K562 (cell line): Measurements from ENCODE around the gene MVB12B. TPM values are rescaled to one million over a fixed set of nuclear protein-coding genes. Genes with fewer than 3 reads are reported as not detected.

ENCODE experiments used
- ATAC-seq: fragments of 200-7000 bp; cut with Tn5 transposase; 3 replicates; pipeline ENCODE4 v1.9.1; 2020; ENCODE audit warnings: moderate library complexity
- BruUV-seq: library from RNA; stranded (reverse); fragments of 400-500 nt; replicated peaks from 2 replicates; lab custom pipeline; 2021; lab: Mats Ljungman, UMichigan
- CTCF ChIA-PET: fragments of 300-600 bp; formaldehyde crosslinking; extraction: SDS; loops from one replicate; lab custom pipeline; 2021; ENCODE audit warnings: low intra/inter-chr PET ratio; lab: Yijun Ruan, JAX
- POLR2A ChIA-PET: fragments of 300-600, 350-650 bp; sonication (Branson Sonifier 250); formaldehyde crosslinking; extraction: SDS; loops from one replicate; lab custom pipeline; 2021; ENCODE audit warnings: antibody characterized with exemption, inconsistent platforms; lab: Yijun Ruan, JAX
- DNase-seq, 4 experiments: peaks; one replicate each; pipeline versions ENCODE4 v3.0.0 to v3.0.0-alpha.2; 2011 to 2018; ENCODE audit warnings: low spot score in 3 of 4, mixed read lengths in 3 of 4; ENCODE audit errors: extremely low read depth in 1 of 4
- FAIRE-seq: peaks from 2 replicates; lab custom pipeline; 2011; peaks lifted over from hg19 to GRCh38; lab: Jason Lieb, UNC
- H2AFZ ChIP-seq: 2 replicates; pipeline ENCODE4 v1.6.0; 2011; ENCODE audit warnings: low read depth, low read length, control low read depth, inconsistent platforms
- H3K27ac ChIP-seq: fragments of 200-600 bp; 3 replicates; pipeline ENCODE4 v1.8.0; 2011; ENCODE audit warnings: low read depth, mild to moderate bottlenecking, control low read depth, inconsistent platforms, low read length, moderate library complexity, mixed read lengths; ENCODE audit errors: extremely low read depth
- H3K27me3 ChIP-seq, 2 experiments: fragments of 300-600 bp in 1 of 2; 2 replicates in 1 of 2; 3 replicates in 1 of 2; pipeline versions ENCODE4 v1.6.0 to v1.8.0; 2011; ENCODE audit warnings: inconsistent platforms in 2 of 2, low read length in 2 of 2, mild to moderate bottlenecking in 1 of 2, mixed read lengths in 1 of 2, moderate library complexity in 1 of 2; ENCODE audit not compliant: control insufficient read depth in 2 of 2, insufficient read depth in 2 of 2
- H3K36me3 ChIP-seq: fragments of 300-600 bp; 3 replicates; pipeline ENCODE4 v1.8.0; 2011; ENCODE audit warnings: mild to moderate bottlenecking, low read length, inconsistent platforms; ENCODE audit not compliant: control insufficient read depth, insufficient read depth
- H3K4me1 ChIP-seq, 2 experiments: fragments of 200-600 bp in 1 of 2; replicated peaks in 1 of 2; 2 replicates in 1 of 2; 3 replicates in 1 of 2; pipeline versions ENCODE4 v1.5.1 to v1.8.0; 2011; ENCODE audit warnings: inconsistent platforms in 2 of 2, low read length in 2 of 2, mild to moderate bottlenecking in 1 of 2, mixed read lengths in 1 of 2, moderate library complexity in 1 of 2; ENCODE audit not compliant: control insufficient read depth in 2 of 2, insufficient read depth in 2 of 2
- H3K4me2 ChIP-seq: 2 replicates; pipeline ENCODE4 v1.6.1; 2011; ENCODE audit warnings: low read length, control low read depth, inconsistent platforms, mixed read lengths; ENCODE audit not compliant: insufficient read depth
- H3K4me3 ChIP-seq: fragments of 200-600 bp; sonication (generic), shearing (Covaris generic); 2 replicates; pipeline ENCODE4 v1.5.1; 2016; ENCODE audit warnings: control low read depth, inconsistent platforms
- H3K79me2 ChIP-seq: fragments of 200-600 bp; 3 replicates; pipeline ENCODE4 v1.8.0; 2011; ENCODE audit warnings: low read length, inconsistent platforms; ENCODE audit not compliant: control insufficient read depth, insufficient read depth
- H3K9ac ChIP-seq, 2 experiments: 2 replicates each; pipeline versions ENCODE4 v1.6.0 to v1.6.1; 2011; ENCODE audit warnings: low read depth in 2 of 2, low read length in 2 of 2, control low read depth in 1 of 2, inconsistent platforms in 1 of 2, mild to moderate bottlenecking in 1 of 2, mixed read lengths in 1 of 2; ENCODE audit not compliant: insufficient read depth in 1 of 2
- H3K9me1 ChIP-seq: one replicate; pipeline ENCODE4 v1.6.0; 2011; ENCODE audit warnings: inconsistent platforms, mild to moderate bottlenecking, low read length, moderate library complexity; ENCODE audit not compliant: control insufficient read depth, insufficient read depth
- H3K9me3 ChIP-seq: replicated peaks from 2 replicates; pipeline ENCODE4 v1.5.1; 2011; ENCODE audit warnings: low read depth, low read length, inconsistent platforms; ENCODE audit not compliant: control insufficient read depth, insufficient read depth
- H4K20me1 ChIP-seq: replicated peaks from 2 replicates; pipeline ENCODE4 v1.6.1; 2011; ENCODE audit warnings: low read length, inconsistent platforms, mixed read lengths; ENCODE audit not compliant: control insufficient read depth, insufficient read depth
- ATF3 ChIP-seq, 2 experiments: fragments of 450-650 bp in 1 of 2; sonication (generic) in 1 of 2; formaldehyde crosslinking in 1 of 2; IDR thresholded peaks in 1 of 2; conservative IDR thresholded peaks in 1 of 2; 2 replicates each; pipeline versions ENCODE4 v1.6.1 to v1.8.1; 2016 to 2023; ENCODE audit warnings: mild to moderate bottlenecking in 2 of 2, moderate library complexity in 2 of 2, inconsistent platforms in 1 of 2, missing genetic modification reagents in 1 of 2
- CBX5 ChIP-seq: IDR thresholded peaks from 2 replicates; pipeline ENCODE4 v1.6.1; 2014; ENCODE audit warnings: low read depth, borderline replicate concordance
- CHD7 ChIP-seq: fragments of 200-600 bp; sonication (generic); IDR thresholded peaks from one replicate; pipeline ENCODE4 v1.6.1; 2012; ENCODE audit warnings: mild to moderate bottlenecking, low read depth, low read length, inconsistent platforms
- ETV5 ChIP-seq: sonication (generic); formaldehyde crosslinking; IDR thresholded peaks from 2 replicates; pipeline ENCODE4 v1.4.0; 2020; ENCODE audit warnings: low read depth, mild to moderate bottlenecking, missing genetic modification reagents
- HCFC1 ChIP-seq: IDR thresholded peaks from 2 replicates; pipeline ENCODE4 v1.6.1; 2012; ENCODE audit warnings: low read depth, low read length, improper control_type of control experiment
- TEAD4 ChIP-seq, 2 experiments: sonication (generic) in 1 of 2; formaldehyde crosslinking in 1 of 2; IDR thresholded peaks; 2 replicates each; pipeline versions ENCODE4 v1.6.1 to v1.8.0; 2012 to 2022; ENCODE audit warnings: borderline replicate concordance in 1 of 2, inconsistent platforms in 1 of 2, low read length in 1 of 2, mild to moderate bottlenecking in 1 of 2, missing genetic modification reagents in 1 of 2
- ZBED1 ChIP-seq: IDR thresholded peaks from 2 replicates; pipeline ENCODE4 v1.6.1; 2014
- ZNF445 ChIP-seq: fragments of 250-450 bp; sonication (Bioruptor Pico); IDR thresholded peaks from 2 replicates; pipeline ENCODE4 v1.4.0; 2020; ENCODE audit warnings: low read depth, mild to moderate bottlenecking, moderate library complexity
- ZNF561 ChIP-seq: fragments of 450-650 bp; formaldehyde crosslinking; conservative IDR thresholded peaks from 2 replicates; pipeline ENCODE4 v1.4.0; 2020; ENCODE audit warnings: mild to moderate bottlenecking, moderate library complexity
- WGBS: fragments of 100-300 bp; shearing (Covaris generic); methylation state at CpG from one replicate; pipeline ENCODE4 v1.1.6; 2016; ENCODE audit warnings: low coverage, mixed read lengths; ENCODE audit not compliant: insufficient coverage; ENCODE audit errors: missing lambda C conversion rate; 5-methylcytosine and 5-hydroxymethylcytosine counted together
- in situ Hi-C: fragments of 300-500 bp; cut with MboI; formaldehyde crosslinking; loops from 4 replicates; pipeline ENCODE4 v1.15.0; 2018; ENCODE audit warnings: inconsistent platforms, mixed read lengths
- intact Hi-C: fragments of 100-400 bp; cut with micrococcal nuclease; formaldehyde crosslinking; loops from 2 replicates; pipeline ENCODE4 v1.14.2; 2022
- polyA plus RNA-seq, 8 experiments: library from polyadenylated mRNA; depleted of rRNA in 4 of 8; stranded (reverse) in 5 of 8; unstranded in 3 of 8; fragments of >200 nt; fragmentation: Nextera tagmentation in 2 of 8; fragmentation: Illumina TruSeq in 1 of 8; extraction: Ambion mirVana in 2 of 8; extraction: Trizol in 1 of 8; gene quantifications; 2 replicates each; pipeline versions ENCODE4 v1.2.1 to v1.2.3, GENCODE V29; 2011 to 2014; ENCODE audit warnings: inconsistent platforms in 1 of 8, missing spikeins in 1 of 8
- total RNA-seq, 7 experiments: library from RNA; depleted of rRNA in 6 of 7; stranded (reverse); fragments of >200 nt in 6 of 7; fragmentation: Illumina TruSeq in 2 of 7; extraction: Trizol in 2 of 7; gene quantifications; 2 replicates each; pipeline versions ENCODE4 v1.2.1 to v1.2.3, GENCODE V29; 2011 to 2021; ENCODE audit warnings: low replicate concordance in 1 of 7

The MVB12B gene
- total and polyA plus RNA-seq, 9 of the 15 experiments (the other 6 are each of a cell fraction or from before 2014, with no cell fraction given) = not detected

GRCh38 chr9:126411225-126411947 is 84.8 kb downstream of the MVB12B start:
- POLR2A ChIA-PET = no interaction called here
- no TSS peak for BruUV-seq
- H3K9me1 ChIP-seq = no peaks in the 10 kb centered on the region
- peaks cover 34 to 48% of the 10 kb centered on the region in 2 experiments for H3K27me3 ChIP-seq
- no peak for FAIRE-seq
- H3K36me3 ChIP-seq = no peaks in the 10 kb centered on the region
- no peak overlapping the region for H2AFZ ChIP-seq
- no peaks in the 10 kb centered on the region for H4K20me1 ChIP-seq
- H3K27ac ChIP-seq = no peak overlapping the region
- H3K4me1 ChIP-seq = no peaks in the 10 kb centered on the region
- H3K79me2 ChIP-seq = no peaks in the 10 kb centered on the region
- H3K9me3 ChIP-seq = no peaks in the 10 kb centered on the region
- no peak overlapping the region for H3K4me3 ChIP-seq
- WGBS = 7% methylated on average over 12 of the region's 12 CpGs
- no peak for ATAC-seq
- in situ Hi-C loops (no loop called here), intact Hi-C loops (no loop called here)
- H3K4me2 ChIP-seq = no peak overlapping the region
- no peak for DNase-seq
- CTCF ChIA-PET = no interaction called here
- H3K9ac ChIP-seq = no peak overlapping the region
- TF ChIP-seq CBX5 (no peak), CHD7 (no peak), ZNF445 (CRISPR knock-in tag) (no peak), ZBED1 (no peak), ZNF561 (no peak), ATF3 (IDR thresholded peaks at IDR 0.05) (no peak), ATF3 (CRISPR knock-in tag; conservative IDR thresholded peaks at IDR 0.05) (no peak), TEAD4 (IDR thresholded peaks at IDR 0.05; ENCODE audit: low read length) (no peak), TEAD4 (CRISPR knock-in tag; IDR thresholded peaks at IDR 0.05; ENCODE audit: borderline replicate concordance) (no peak), ETV5 (CRISPR knock-in tag) (no peak), HCFC1 (no peak)
